Activated naive CD8-positive, alpha-beta T cell treated with anti-CD3 and anti-CD28 coated beads for 36 hours (primary cell): Measurements from ENCODE around the gene P3H3. TPM values are rescaled to one million over a fixed set of nuclear protein-coding genes. Genes with fewer than 3 reads are reported as not detected.
"Not testable (repeated sequence)": the region's sequence is repeated elsewhere in the genome, so short reads cannot be mapped to it uniquely, and the experiment has no call there.

Experiments
- DNase-seq: peaks from one replicate; pipeline ENCODE4 v3.0.0; 2021
- H3K27ac Mint-ChIP-seq: one replicate; pipeline ENCODE4 v1.8.0; 2022; ENCODE audit warnings: mild to moderate bottlenecking, moderate library complexity, mixed read lengths
- H3K27me3 Mint-ChIP-seq: one replicate; pipeline ENCODE4 v1.8.0; 2022; ENCODE audit warnings: mild to moderate bottlenecking, mixed read lengths
- H3K36me3 Mint-ChIP-seq: one replicate; pipeline ENCODE4 v1.8.0; 2021; ENCODE audit warnings: mild to moderate bottlenecking, mixed read lengths
- H3K4me1 Mint-ChIP-seq: one replicate; pipeline ENCODE4 v1.8.0; 2021; ENCODE audit warnings: mixed read lengths
- H3K4me3 Mint-ChIP-seq: one replicate; pipeline ENCODE4 v1.8.0; 2022; ENCODE audit warnings: mild to moderate bottlenecking, moderate library complexity, mixed read lengths
- H3K9me3 Mint-ChIP-seq: one replicate; pipeline ENCODE4 v1.8.0; 2022; ENCODE audit warnings: mixed read lengths
- total RNA-seq, 2 experiments: library from RNA; stranded (reverse); gene quantifications; one replicate each; pipeline ENCODE4 v1.2.3, GENCODE V29; 2021

The P3H3 gene
- total RNA-seq, 2 experiments from 2014 or later, result 0.36 to 0.60 TPM

GRCh38 chr12:6854036-6854435 is 25.8 kb downstream of the P3H3 start:
- Mint-ChIP-seq H3K27ac (peak overlapping the region; percentile 95), H3K9me3 (no peaks in the 10 kb centered on the region), H3K4me1 (peaks cover 29% of the 10 kb centered on the region), H3K36me3 (peaks cover 25% of the 10 kb centered on the region), H3K4me3 (peak overlapping the region; percentile 97), H3K27me3 (no peaks in the 10 kb centered on the region)
- DNase-seq, result no peak

GRCh38 chr12:6855322-6855721 is 27.1 kb downstream of the P3H3 start:
- Mint-ChIP-seq H3K4me1 (peaks cover 18% of the 10 kb centered on the region), H3K9me3 (no peaks in the 10 kb centered on the region), H3K27me3 (no peaks in the 10 kb centered on the region), H3K27ac (no peak overlapping the region), H3K36me3 (peaks cover 26% of the 10 kb centered on the region), H3K4me3 (no peak overlapping the region)
- no peak for DNase-seq

GRCh38 chr12:6858799-6859198 is 30.6 kb downstream of the P3H3 start:
- Mint-ChIP-seq H3K27me3 (no peaks in the 10 kb centered on the region), H3K4me1 (peaks cover 7% of the 10 kb centered on the region), H3K27ac (no peak overlapping the region), H3K4me3 (no peak overlapping the region), H3K9me3 (no peaks in the 10 kb centered on the region), H3K36me3 (peaks cover 39% of the 10 kb centered on the region)
- no peak for DNase-seq

- no peak for DNase-seq
- Mint-ChIP-seq H3K4me1 (no peaks in the 10 kb centered on the region), H3K36me3 (peaks cover 42% of the 10 kb centered on the region), H3K27ac (no peak overlapping the region), H3K9me3 (no peaks in the 10 kb centered on the region), H3K4me3 (no peak overlapping the region), H3K27me3 (no peaks in the 10 kb centered on the region)
Measured at GRCh38 chr12:6860116-6860515, 31.9 kb downstream of the P3H3 start.

- no peak for DNase-seq
- Mint-ChIP-seq H3K27me3 (no peaks in the 10 kb centered on the region), H3K9me3 (no peaks in the 10 kb centered on the region), H3K27ac (no peak overlapping the region), H3K4me1 (peaks cover 5% of the 10 kb centered on the region), H3K4me3 (no peak overlapping the region), H3K36me3 (peaks cover 38% of the 10 kb centered on the region)
Measured at GRCh38 chr12:6860942-6861341, 32.7 kb downstream of the P3H3 start.

- H3K27me3 Mint-ChIP-seq, result no peaks in the 10 kb centered on the region
Measured at GRCh38 chr12:6861391-6861790, 33.2 kb downstream of the P3H3 start.

GRCh38 chr12:6863033-6863432 is 34.8 kb downstream of the P3H3 start:
- Mint-ChIP-seq H3K27ac (no peak overlapping the region), H3K4me1 (peaks cover 18% of the 10 kb centered on the region), H3K4me3 (no peak overlapping the region), H3K27me3 (no peaks in the 10 kb centered on the region), H3K9me3 (no peaks in the 10 kb centered on the region), H3K36me3 (peaks cover 36% of the 10 kb centered on the region)
- no peak for DNase-seq

More at GRCh38 chr12:6861391-6861790, 33.2 kb downstream of the P3H3 start:
- Mint-ChIP-seq H3K4me1 (peaks cover 10% of the 10 kb centered on the region), H3K27ac (no peak overlapping the region), H3K36me3 (peaks cover 38% of the 10 kb centered on the region), H3K9me3 (no peaks in the 10 kb centered on the region), H3K4me3 (no peak overlapping the region)
- DNase-seq, result no peak

- H3K27me3 Mint-ChIP-seq, result no peaks in the 10 kb centered on the region
- H3K4me1 Mint-ChIP-seq, result peaks cover 21% of the 10 kb centered on the region
- no peaks in the 10 kb centered on the region for H3K9me3 Mint-ChIP-seq
- no peak overlapping the region for H3K4me3 Mint-ChIP-seq
- H3K27ac Mint-ChIP-seq, result no peak overlapping the region
- no peak for DNase-seq
- peaks cover 40% of the 10 kb centered on the region for H3K36me3 Mint-ChIP-seq
Measured at GRCh38 chr12:6863586-6864321, 35.5 kb downstream of the P3H3 start.

- H3K4me1 Mint-ChIP-seq, result peaks cover 36% of the 10 kb centered on the region
- not testable (repeated sequence) for H3K27me3 Mint-ChIP-seq, H3K4me3 Mint-ChIP-seq, H3K9me3 Mint-ChIP-seq, H3K27ac Mint-ChIP-seq, DNase-seq
- peaks cover 48% of the 10 kb centered on the region for H3K36me3 Mint-ChIP-seq
Measured at GRCh38 chr12:6865307-6865706, 37.1 kb downstream of the P3H3 start.

GRCh38 chr12:6866163-6866919 is 38.1 kb downstream of the P3H3 start:
- DNase-seq, result peak; percentile 41
- H3K4me1 Mint-ChIP-seq, result peaks cover 46% of the 10 kb centered on the region
- H3K4me3 Mint-ChIP-seq, result peak overlapping the region; percentile 90
- no peak overlapping the region for H3K27ac Mint-ChIP-seq
- no peaks in the 10 kb centered on the region for H3K9me3 Mint-ChIP-seq
- H3K36me3 Mint-ChIP-seq, result peaks cover 49% of the 10 kb centered on the region
- H3K27me3 Mint-ChIP-seq, result no peaks in the 10 kb centered on the region

GRCh38 chr12:6866920-6867412 is 38.8 kb downstream of the P3H3 start:
- Mint-ChIP-seq H3K27me3 (no peaks in the 10 kb centered on the region), H3K4me1 (peaks cover 52% of the 10 kb centered on the region), H3K9me3 (no peaks in the 10 kb centered on the region), H3K4me3 (peak overlapping the region; percentile 90), H3K27ac (peak overlapping the region; percentile 95), H3K36me3 (peaks cover 53% of the 10 kb centered on the region)
- no peak for DNase-seq

- H3K27ac Mint-ChIP-seq, result peak within 1 kb of the TSS; percentile 95
- peaks cover 56% of the 10 kb centered on the region for H3K36me3 Mint-ChIP-seq
- no peaks in the 10 kb centered on the region for H3K9me3 Mint-ChIP-seq
- H3K4me3 Mint-ChIP-seq, result peak within 1 kb of the TSS; percentile 90
- H3K4me1 Mint-ChIP-seq, result peaks cover 56% of the 10 kb centered on the region
- H3K27me3 Mint-ChIP-seq, result no peaks in the 10 kb centered on the region
- DNase-seq, result peak; percentile 84
Measured at GRCh38 chr12:6867413-6868210, 39.4 kb downstream of the P3H3 start, which contains the start of gene TPI1. Gene TPI1 (plus strand): TSS chr12:6867531. CDS start chr12:6867567, 36 bp downstream.

- no peaks in the 10 kb centered on the region for H3K9me3 Mint-ChIP-seq
- H3K27ac Mint-ChIP-seq, result peak overlapping the region; percentile 95
- H3K27me3 Mint-ChIP-seq, result no peaks in the 10 kb centered on the region
- H3K4me1 Mint-ChIP-seq, result peaks cover 60% of the 10 kb centered on the region
- no peak for DNase-seq
- H3K36me3 Mint-ChIP-seq, result peaks cover 57% of the 10 kb centered on the region
- peak overlapping the region; percentile 90 for H3K4me3 Mint-ChIP-seq
Measured at GRCh38 chr12:6868211-6869048, 40.2 kb downstream of the P3H3 start.
